GM12878 (cell line): ENCODE results near the gene CEP83. TPM values are rescaled to one million over a fixed set of nuclear protein-coding genes. Genes with fewer than 3 reads are reported as not detected.

Experiments
- ATAC-seq: fragments of 200-7000 bp; cut with Tn5 transposase; 3 replicates; pipeline ENCODE4 v1.9.1; 2020; ENCODE audit warnings: mild to moderate bottlenecking, moderate library complexity
- BruUV-seq: library from RNA; stranded (reverse); fragments of 400-500 nt; replicated peaks from 2 replicates; lab custom pipeline; 2021; lab: Mats Ljungman, UMichigan
- CTCF ChIA-PET: fragments of 300-600 bp; sonication (Branson Sonifier 250); formaldehyde crosslinking; extraction: SDS; loops from one replicate; lab custom pipeline; 2021; ENCODE audit warnings: inconsistent platforms; lab: Yijun Ruan, JAX
- POLR2A ChIA-PET: fragments of 350-600 bp; formaldehyde crosslinking; extraction: SDS; loops from one replicate; lab custom pipeline; 2021; ENCODE audit warnings: inconsistent platforms; lab: Charles Lee
- RAD21 ChIA-PET: fragments of 300-600 bp; sonication (Branson Sonifier 250); formaldehyde crosslinking; loops from one replicate; lab custom pipeline; 2023; ENCODE audit warnings: antibody characterized with exemption; ENCODE audit not compliant: unreplicated experiment; lab: Charles Lee
- SMC1A ChIA-PET: fragments of 300-600 bp; sonication (Branson Sonifier 250); formaldehyde crosslinking; loops from one replicate; lab custom pipeline; 2023; ENCODE audit not compliant: unreplicated experiment, uncharacterized antibody; lab: Charles Lee
- DNase-seq: peaks from one replicate; pipeline ENCODE4 v3.0.0-alpha.2; 2011; ENCODE audit warnings: low read depth, low spot score
- FAIRE-seq: peaks from 3 replicates; lab custom pipeline; 2011; peaks lifted over from hg19 to GRCh38; lab: Jason Lieb, UNC
- H2AFZ ChIP-seq: 2 replicates; pipeline ENCODE4 v1.6.0; 2011; ENCODE audit warnings: low read depth, low read length, control low read depth; ENCODE audit not compliant: control insufficient read depth
- H3K27ac ChIP-seq: 2 replicates; pipeline ENCODE4 v1.5.1; 2011; ENCODE audit warnings: control low read depth; ENCODE audit not compliant: control insufficient read depth, insufficient read depth
- H3K27me3 ChIP-seq, 2 experiments: replicated peaks in 1 of 2; 2 replicates each; pipeline versions ENCODE4 v1.6.0 to v1.6.1; 2011; ENCODE audit warnings: low read length in 1 of 2; ENCODE audit not compliant: control insufficient read depth in 2 of 2, insufficient read depth in 2 of 2
- H3K36me3 ChIP-seq, 2 experiments: 2 replicates each; pipeline ENCODE4 v1.5.1; 2011; ENCODE audit warnings: low read length in 1 of 2; ENCODE audit not compliant: control insufficient read depth in 2 of 2, insufficient read depth in 2 of 2
- H3K4me1 ChIP-seq: 2 replicates; pipeline ENCODE4 v1.6.1; 2011; ENCODE audit warnings: mild to moderate bottlenecking, low read length, moderate library complexity, mixed read lengths; ENCODE audit not compliant: control insufficient read depth, insufficient read depth
- H3K4me2 ChIP-seq: 2 replicates; pipeline ENCODE4 v1.6.0; 2011; ENCODE audit warnings: control low read depth; ENCODE audit not compliant: control insufficient read depth, insufficient read depth
- H3K4me3 ChIP-seq: fragments of 200-600 bp; sonication (generic); 2 replicates; pipeline ENCODE4 v1.5.1; 2016
- H3K79me2 ChIP-seq: 2 replicates; pipeline ENCODE4 v1.6.0; 2011; ENCODE audit warnings: low read length; ENCODE audit not compliant: control insufficient read depth, insufficient read depth
- H3K9ac ChIP-seq: 2 replicates; pipeline ENCODE4 v1.8.0; 2011; ENCODE audit warnings: low read length, control low read depth, mixed read lengths; ENCODE audit not compliant: control insufficient read depth, insufficient read depth
- H3K9me3 ChIP-seq: replicated peaks from 3 replicates; pipeline ENCODE4 v1.5.1; 2011; ENCODE audit warnings: mild to moderate bottlenecking, low read length; ENCODE audit not compliant: control insufficient read depth, insufficient read depth
- H4K20me1 ChIP-seq: 2 replicates; pipeline ENCODE4 v1.6.0; 2011; ENCODE audit not compliant: control insufficient read depth, insufficient read depth
- CREM ChIP-seq: IDR thresholded peaks from 2 replicates; pipeline ENCODE4 v1.6.1; 2014; ENCODE audit warnings: antibody characterized with exemption, low read depth
- EGR1 ChIP-seq, 2 experiments: IDR thresholded peaks; 1 replicate in 1 of 2; 2 replicates in 1 of 2; pipeline ENCODE4 v1.6.1; 2011 to 2012; ENCODE audit warnings: low read depth in 2 of 2, low read length in 2 of 2, borderline replicate concordance in 1 of 2, mild to moderate bottlenecking in 1 of 2, moderate library complexity in 1 of 2
- HDGF ChIP-seq: fragments of 450-650 bp; IDR thresholded peaks from 2 replicates; pipeline ENCODE4 v1.6.1; 2016; ENCODE audit warnings: antibody characterized with exemption
- IRF4 ChIP-seq: IDR thresholded peaks from 2 replicates; pipeline ENCODE4 v1.6.1; 2011; ENCODE audit warnings: low read depth, low read length
- MLLT1 ChIP-seq: fragments of 450-650 bp; IDR thresholded peaks from 2 replicates; pipeline ENCODE4 v1.6.1; 2016; ENCODE audit warnings: mild to moderate bottlenecking
- MXI1 ChIP-seq: fragments of 150-350 bp; IDR thresholded peaks from 2 replicates; pipeline ENCODE4 v1.6.1; 2011; ENCODE audit warnings: low read depth, mild to moderate bottlenecking, inconsistent platforms, low read length, improper control_type of control experiment
- POU2F2 ChIP-seq: IDR thresholded peaks from 3 replicates; pipeline ENCODE4 v1.6.1; 2011; ENCODE audit warnings: low read depth, mild to moderate bottlenecking, low read length, borderline replicate concordance
- RBBP5 ChIP-seq: fragments of 200-600 bp; sonication (generic); conservative IDR thresholded peaks from 2 replicates; pipeline ENCODE4 v1.6.1; 2016
- RFX5 ChIP-seq: IDR thresholded peaks from 2 replicates; pipeline ENCODE4 v1.6.1; 2011; ENCODE audit warnings: low read depth, low read length, improper control_type of control experiment
- TCF7 ChIP-seq: IDR thresholded peaks from 2 replicates; pipeline ENCODE4 v1.6.1; 2014; ENCODE audit warnings: antibody characterized with exemption, borderline replicate concordance
- ZSCAN29 ChIP-seq: fragments of 450-650 bp; IDR thresholded peaks from 2 replicates; pipeline ENCODE4 v1.6.1; 2017; ENCODE audit warnings: mild to moderate bottlenecking, moderate library complexity
- WGBS: methylation state at CpG from one replicate; pipeline ENCODE4 v1.1.6; 2016; ENCODE audit warnings: low lambda C conversion rate; ENCODE audit not compliant: insufficient replicate concordance, insufficient coverage; ENCODE audit errors: missing lambda C conversion rate; 5-methylcytosine and 5-hydroxymethylcytosine counted together
- in situ Hi-C: fragments of 300-500 bp; cut with MboI; formaldehyde crosslinking; loops from 9 replicates; pipeline ENCODE4 v1.14.3; 2018; ENCODE audit warnings: mixed read lengths
- intact Hi-C: fragments of 100-400 bp; cut with micrococcal nuclease; formaldehyde crosslinking; loops from one replicate; pipeline ENCODE4 v1.14.2; 2022; ENCODE audit not compliant: unreplicated experiment
- polyA plus RNA-seq, 11 experiments: library from polyadenylated mRNA; depleted of rRNA in 4 of 11; unstranded in 6 of 11; stranded (reverse) in 5 of 11; fragments of >200 nt; fragmentation: Nextera tagmentation in 4 of 11; fragmentation: Illumina TruSeq in 1 of 11; extraction: Ambion mirVana in 4 of 11; extraction: Trizol in 1 of 11; gene quantifications; 1 replicate in 1 of 11; 2 replicates in 10 of 11; pipeline versions ENCODE4 v1.2.1 to v1.2.3, GENCODE V29; 2011 to 2016; ENCODE audit warnings: inconsistent platforms in 2 of 11, missing spikeins in 2 of 11, low read depth in 1 of 11
- total RNA-seq, 4 experiments: library from RNA; depleted of rRNA in 3 of 4; stranded (reverse); fragments of >200 nt in 3 of 4; fragmentation: Illumina TruSeq in 1 of 4; extraction: Trizol in 1 of 4; gene quantifications; 2 replicates each; pipeline versions ENCODE4 v1.2.1 to v1.2.3, GENCODE V29; 2013 to 2021

Gene CEP83
- total and polyA plus RNA-seq, 10 of the 15 experiments (the other 5 are each of a cell fraction or from before 2014, with no cell fraction given), result 4.3 to 39.0 (median 22.5) TPM

- FAIRE-seq (no peak), DNase-seq (no peak)
- Histone ChIP-seq H3K36me3 (no peaks in the 10 kb centered on the region; a peak in 1 of 4 replicates), H3K9me3 (no peaks in the 10 kb centered on the region), H4K20me1 (no peaks in the 10 kb centered on the region), H2AFZ (no peak overlapping the region), H3K4me1 (peaks cover 14% of the 10 kb centered on the region), H3K4me3 (no peak overlapping the region), H3K27me3 (no peaks in the 10 kb centered on the region), H3K9ac (no peak overlapping the region), H3K79me2 (no peaks in the 10 kb centered on the region)
- intact Hi-C loops, result no loop called here
- CTCF ChIA-PET, result no interaction called here
- TF ChIP-seq MXI1, result no peak
- no peak for TF ChIP-seq MLLT1
- no peak for TF ChIP-seq TCF7
- no peak for TF ChIP-seq RFX5
- TF ChIP-seq POU2F2, result no peak
- no peak for TF ChIP-seq HDGF
- TF ChIP-seq ZSCAN29, result no peak
- no peak for TF ChIP-seq CREM
- no peak for TF ChIP-seq RBBP5
- no peak for TF ChIP-seq IRF4
- no peak for TF ChIP-seq EGR1 (IDR thresholded peaks at IDR 0.05; ENCODE audit: borderline replicate concordance in 1 of 2, low read depth in 2 of 2, low read length in 2 of 2)
- TF ChIP-seq, all 136 proteins: peak for 0
- ChIA-PET POLR2A (no interaction called here), RAD21 (no interaction called here), SMC1A (interaction anchor here (1.1 to 1.5 kb wide), 3 partner anchors 13 to 168 kb away, joined by 3 to 5 read pairs (median 4); no protein-coding TSS in a partner anchor)
- ATAC-seq, result no peak
- no TSS peak for BruUV-seq
- 100% methylated on average over 1 of the region's 1 CpG for WGBS
- no peak overlapping the region for H3K4me2 ChIP-seq
- in situ Hi-C loops, result no loop called here
- no peak overlapping the region for H3K27ac ChIP-seq
Measured at GRCh38 chr12:94312378-94312777, 147.3 kb downstream of the CEP83 start.
